Nephron (organoid): ENCODE results near the gene CSRP1.
A peak's percentile ranks its signal among the peaks of the same experiment; 100 is the strongest.

Experiments used
- H3K27ac Mint-ChIP-seq, 3 experiments: 2 replicates each; pipeline ENCODE4 v1.8.0; 2020; ENCODE audit warnings: mixed read lengths in 3 of 3, mild to moderate bottlenecking in 2 of 3, moderate library complexity in 1 of 3
- H3K27me3 Mint-ChIP-seq: 2 replicates; pipeline ENCODE4 v1.8.0; 2021; ENCODE audit warnings: low read depth, mild to moderate bottlenecking, moderate library complexity, mixed read lengths
- H3K36me3 Mint-ChIP-seq: 2 replicates; pipeline ENCODE4 v1.8.0; 2020; ENCODE audit warnings: low read depth, mixed read lengths
- H3K4me1 Mint-ChIP-seq: 2 replicates; pipeline ENCODE4 v1.8.0; 2020; ENCODE audit warnings: mixed read lengths
- H3K4me3 Mint-ChIP-seq, 3 experiments: 2 replicates each; pipeline ENCODE4 v1.8.0; 2020; ENCODE audit warnings: mild to moderate bottlenecking in 3 of 3, mixed read lengths in 3 of 3, moderate library complexity in 2 of 3
- H3K9me3 Mint-ChIP-seq: 2 replicates; pipeline ENCODE4 v1.8.0; 2020; ENCODE audit warnings: mixed read lengths
- CTCF ChIP-seq, 3 experiments: fragments of 200-600 bp; sonication (generic); IDR thresholded peaks; one replicate each; pipeline ENCODE4 v1.5.0; 2021; ENCODE audit warnings: antibody characterized with exemption in 3 of 3; ENCODE audit not compliant: unreplicated experiment in 3 of 3

Gene CSRP1

DNA sequence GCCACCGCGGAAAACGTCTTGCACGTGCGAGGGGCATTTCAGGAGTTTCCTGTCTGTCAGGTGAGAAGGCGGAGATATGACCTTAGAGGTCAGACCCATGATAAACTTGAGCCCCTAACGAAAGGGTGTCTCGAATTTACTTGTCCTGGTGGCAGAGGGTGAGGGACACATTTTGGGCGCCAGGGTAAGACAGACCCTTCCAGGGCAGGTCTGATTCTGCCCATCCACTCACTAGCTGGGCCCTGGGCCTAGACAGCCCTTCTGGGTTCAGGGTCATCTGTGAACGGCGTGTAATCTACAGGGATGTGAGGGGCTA is 395 bp upstream of the CSRP1 start:
- Mint-ChIP-seq H3K36me3 (no peaks in the 10 kb centered on the region), H3K27me3 (peaks cover 7% of the 10 kb centered on the region), H3K4me1 (peaks cover 60% of the 10 kb centered on the region), H3K4me3 (no peak overlapping the region), H3K27ac (peak overlapping the region; percentile 40 to 69 (median 53)), H3K9me3 (no peaks in the 10 kb centered on the region)
- TF ChIP-seq CTCF (IDR thresholded peaks at IDR 0.05; ENCODE audit: unreplicated experiment in 3 of 3): no peak

- Mint-ChIP-seq H3K27me3 (peaks cover 7% of the 10 kb centered on the region), H3K4me1 (peaks cover 59% of the 10 kb centered on the region), H3K27ac (peak overlapping the region; percentile 91 to 99 (median 96)), H3K36me3 (no peaks in the 10 kb centered on the region), H3K9me3 (no peaks in the 10 kb centered on the region), H3K4me3 (peak overlapping the region; percentile 19 to 51 (median 40))
- no peak for TF ChIP-seq CTCF (IDR thresholded peaks at IDR 0.05; ENCODE audit: unreplicated experiment in 3 of 3)
Measured at GRCh38 chr1:201506092-201506491, 831 bp downstream of the CSRP1 start.

- H3K9me3 Mint-ChIP-seq: no peaks in the 10 kb centered on the region
- peak overlapping the region; percentile 91 to 99 (median 96) for H3K27ac Mint-ChIP-seq
- peaks cover 7% of the 10 kb centered on the region for H3K27me3 Mint-ChIP-seq
- H3K4me3 Mint-ChIP-seq: peak overlapping the region in 2 of 3 experiments; percentile 20 to 35
- H3K4me1 Mint-ChIP-seq: peaks cover 65% of the 10 kb centered on the region
- no peaks in the 10 kb centered on the region for H3K36me3 Mint-ChIP-seq
- no peak for TF ChIP-seq CTCF (IDR thresholded peaks at IDR 0.05; ENCODE audit: unreplicated experiment in 3 of 3)
Measured at GRCh38 chr1:201505503-201505890, 1.4 kb downstream of the CSRP1 start.

- Mint-ChIP-seq H3K4me1 (peaks cover 67% of the 10 kb centered on the region), H3K9me3 (no peaks in the 10 kb centered on the region), H3K36me3 (no peaks in the 10 kb centered on the region), H3K4me3 (peak overlapping the region in 1 of 3 experiments; percentile 35), H3K27me3 (peaks cover 3% of the 10 kb centered on the region), H3K27ac (peak overlapping the region; percentile 91 to 99 (median 98))
- TF ChIP-seq CTCF (IDR thresholded peaks at IDR 0.05; ENCODE audit: unreplicated experiment in 3 of 3): no peak
Measured at GRCh38 chr1:201504799-201505502, 2.0 kb downstream of the CSRP1 start.

DNA sequence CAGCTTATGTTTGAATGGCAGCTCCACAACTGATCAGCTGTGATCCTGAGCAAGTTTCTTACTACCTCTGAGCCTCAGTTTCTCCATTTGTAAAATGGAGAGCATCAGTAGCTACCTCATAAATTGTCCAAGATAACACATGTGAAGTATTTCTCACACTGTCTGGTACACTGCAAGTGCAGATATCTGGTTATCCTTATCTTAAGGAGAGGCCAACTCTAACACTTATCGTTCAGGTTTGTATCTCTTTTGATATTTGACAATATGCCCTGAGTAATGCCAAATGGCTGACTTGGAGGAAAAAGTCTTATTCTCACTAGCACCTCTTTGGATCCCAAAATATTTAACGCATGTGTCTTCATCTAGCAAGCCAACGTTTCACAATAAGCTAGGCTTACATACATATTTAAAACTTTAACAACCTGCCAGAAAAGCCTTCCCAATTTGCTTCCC is 2.7 kb downstream of the CSRP1 start:
- no peaks in the 10 kb centered on the region for H3K9me3 Mint-ChIP-seq
- H3K4me3 Mint-ChIP-seq: no peak overlapping the region
- peaks cover 67% of the 10 kb centered on the region for H3K4me1 Mint-ChIP-seq
- no peaks in the 10 kb centered on the region for H3K27me3 Mint-ChIP-seq
- no peak for TF ChIP-seq CTCF (IDR thresholded peaks at IDR 0.05; ENCODE audit: unreplicated experiment in 3 of 3)
- peak overlapping the region; percentile 95 to 99 (median 98) for H3K27ac Mint-ChIP-seq
- H3K36me3 Mint-ChIP-seq: no peaks in the 10 kb centered on the region
